ENCODE data around the gene HAUS2.

The HAUS2 gene

DNA sequence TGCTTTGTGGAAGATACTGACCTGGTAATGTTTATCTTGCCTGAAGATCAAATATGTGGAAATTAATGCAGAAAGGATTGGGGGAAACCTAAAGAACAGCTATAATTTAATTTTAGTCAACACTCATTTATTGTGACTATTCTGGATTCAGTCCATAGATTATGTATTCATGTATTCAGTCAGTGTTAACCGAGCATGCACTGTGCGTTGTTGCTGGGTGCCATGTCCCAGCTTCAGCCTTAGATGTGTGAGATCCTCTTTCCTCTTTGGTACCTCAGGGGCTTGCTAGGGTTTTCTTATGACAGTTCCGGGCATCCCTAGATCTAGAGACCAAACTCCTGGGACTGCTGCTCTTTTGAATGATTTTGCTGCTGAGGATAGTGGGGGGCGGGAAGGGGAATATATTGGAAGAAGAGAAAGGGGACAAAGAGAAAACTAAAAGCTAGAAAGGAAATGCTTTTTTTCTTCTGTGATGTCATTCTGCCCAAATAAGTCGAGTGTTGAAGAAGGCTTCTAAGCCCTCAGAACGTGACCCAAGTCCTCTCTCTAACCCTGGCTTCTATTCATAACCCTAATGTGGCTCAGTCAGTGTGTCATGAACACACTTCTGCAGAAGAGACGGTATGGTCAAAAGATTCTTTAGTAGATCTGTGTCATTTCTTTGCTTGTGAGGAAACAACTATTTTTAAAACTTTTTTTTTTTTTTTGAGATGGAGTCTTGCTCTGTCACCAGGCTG, 60.3 kb downstream of the HAUS2 start:
- no peak for DNase-seq (ENCODE audit: low spot score in 2 of 2)
- H3K9me3 Mint-ChIP-seq, result no peaks in the 10 kb centered on the region
- no peaks in the 10 kb centered on the region for H3K27me3 Mint-ChIP-seq
- H3K4me1 Mint-ChIP-seq, result peaks cover 26% of the 10 kb centered on the region
- ATAC-seq (ENCODE audit: low read depth), result no peak
- H3K27ac Mint-ChIP-seq, result no peak overlapping the region
- H3K36me3 Mint-ChIP-seq, result no peaks in the 10 kb centered on the region
- no peak overlapping the region for H3K4me3 Mint-ChIP-seq

GRCh38 chr15:42611532-42611931, 62.9 kb downstream of the HAUS2 start:
- no peak overlapping the region for H3K27ac Mint-ChIP-seq
- no peaks in the 10 kb centered on the region for H3K9me3 Mint-ChIP-seq
- H3K27me3 Mint-ChIP-seq, result no peaks in the 10 kb centered on the region
- peaks cover 13% of the 10 kb centered on the region for H3K4me1 Mint-ChIP-seq
- no peak for DNase-seq (ENCODE audit: low spot score in 2 of 2)
- no peaks in the 10 kb centered on the region for H3K36me3 Mint-ChIP-seq
- ATAC-seq (ENCODE audit: low read depth), result no peak
- H3K4me3 Mint-ChIP-seq, result no peak overlapping the region

GRCh38 chr15:42612367-42612912, 63.8 kb downstream of the HAUS2 start:
- no peaks in the 10 kb centered on the region for H3K36me3 Mint-ChIP-seq
- no peaks in the 10 kb centered on the region for H3K9me3 Mint-ChIP-seq
- H3K27me3 Mint-ChIP-seq, result no peaks in the 10 kb centered on the region
- DNase-seq (ENCODE audit: low spot score in 2 of 2) (no peak), ATAC-seq (ENCODE audit: low read depth) (no peak)
- no peak overlapping the region for H3K27ac Mint-ChIP-seq
- peaks cover 13% of the 10 kb centered on the region for H3K4me1 Mint-ChIP-seq
- H3K4me3 Mint-ChIP-seq, result no peak overlapping the region

- Mint-ChIP-seq H3K9me3 (no peaks in the 10 kb centered on the region), H3K27ac (no peak overlapping the region), H3K27me3 (no peaks in the 10 kb centered on the region), H3K4me3 (no peak overlapping the region), H3K4me1 (peaks cover 3% of the 10 kb centered on the region), H3K36me3 (no peaks in the 10 kb centered on the region)
- DNase-seq (ENCODE audit: low spot score in 2 of 2) (no peak), ATAC-seq (ENCODE audit: low read depth) (no peak)
Observed at GRCh38 chr15:42616107-42616506, 67.5 kb downstream of the HAUS2 start.

Measured in memory B cell (primary cell).